Panc1 (cell line): ENCODE measurements around the gene PPP1R1B.

Experiments used
- POLR2AphosphoS5 ChIP-seq: IDR thresholded peaks from 2 replicates; pipeline ENCODE4 v1.6.1; 2012; ENCODE audit warnings: mild to moderate bottlenecking, low read depth, low read length, moderate library complexity
- SIN3A ChIP-seq: IDR thresholded peaks from 2 replicates; pipeline ENCODE4 v1.6.1; 2012; ENCODE audit warnings: low read depth, mild to moderate bottlenecking, low read length, moderate library complexity, borderline replicate concordance; ENCODE audit not compliant: insufficient read depth
- TCF7L2 ChIP-seq: IDR thresholded peaks from 2 replicates; pipeline ENCODE4 v1.6.1; 2011; ENCODE audit warnings: mild to moderate bottlenecking, low read depth, low read length, inconsistent platforms
- TF ChIP-seq, protein P1 (sequence below): fragments of 450-650 bp; IDR thresholded peaks from 2 replicates; pipeline ENCODE4 v1.5.1; 2017; ENCODE audit warnings: mild to moderate bottlenecking
- TF ChIP-seq, protein P2 (sequence below), 2 experiments: IDR thresholded peaks; 2 replicates each; pipeline ENCODE4 v1.6.1; 2011 to 2012; ENCODE audit warnings: low read depth in 2 of 2, control low read depth in 1 of 2, low read length in 1 of 2, mild to moderate bottlenecking in 1 of 2, moderate library complexity in 1 of 2; ENCODE audit not compliant: insufficient read depth in 1 of 2

DNA sequence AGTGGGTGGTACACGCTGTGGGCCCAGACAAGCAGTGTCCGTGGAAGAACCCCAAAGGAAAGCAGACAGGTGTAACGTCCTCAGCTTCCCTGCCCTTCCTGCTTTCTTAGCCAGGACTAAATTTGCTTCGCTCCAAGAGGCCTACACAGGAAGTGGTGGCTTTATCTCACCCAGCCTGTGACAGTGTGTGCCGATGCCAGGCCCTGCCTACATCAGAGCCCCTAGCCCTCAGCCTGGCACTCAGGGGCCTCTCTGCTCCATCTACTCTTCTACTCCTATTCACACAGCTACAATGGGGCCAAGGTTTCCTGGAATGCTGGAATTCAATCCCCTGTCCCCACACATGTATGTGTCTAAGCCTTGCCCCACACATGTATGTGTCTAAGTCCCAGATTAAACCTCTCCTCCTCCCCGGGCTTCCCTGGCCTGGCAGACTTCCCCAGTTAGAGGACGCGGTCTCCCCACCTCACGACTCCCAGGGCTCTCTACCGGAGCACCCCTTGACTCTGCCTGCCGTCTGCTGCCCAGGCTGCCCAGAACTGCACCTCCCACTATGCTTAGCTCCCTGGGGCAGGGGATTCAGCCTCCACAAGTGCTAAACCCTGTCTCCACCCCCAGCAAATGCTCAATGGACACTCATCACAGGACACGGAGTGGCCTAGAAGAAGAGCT, 52.9 kb downstream of the PPP1R1B start:
- TF ChIP-seq, protein P1, sequence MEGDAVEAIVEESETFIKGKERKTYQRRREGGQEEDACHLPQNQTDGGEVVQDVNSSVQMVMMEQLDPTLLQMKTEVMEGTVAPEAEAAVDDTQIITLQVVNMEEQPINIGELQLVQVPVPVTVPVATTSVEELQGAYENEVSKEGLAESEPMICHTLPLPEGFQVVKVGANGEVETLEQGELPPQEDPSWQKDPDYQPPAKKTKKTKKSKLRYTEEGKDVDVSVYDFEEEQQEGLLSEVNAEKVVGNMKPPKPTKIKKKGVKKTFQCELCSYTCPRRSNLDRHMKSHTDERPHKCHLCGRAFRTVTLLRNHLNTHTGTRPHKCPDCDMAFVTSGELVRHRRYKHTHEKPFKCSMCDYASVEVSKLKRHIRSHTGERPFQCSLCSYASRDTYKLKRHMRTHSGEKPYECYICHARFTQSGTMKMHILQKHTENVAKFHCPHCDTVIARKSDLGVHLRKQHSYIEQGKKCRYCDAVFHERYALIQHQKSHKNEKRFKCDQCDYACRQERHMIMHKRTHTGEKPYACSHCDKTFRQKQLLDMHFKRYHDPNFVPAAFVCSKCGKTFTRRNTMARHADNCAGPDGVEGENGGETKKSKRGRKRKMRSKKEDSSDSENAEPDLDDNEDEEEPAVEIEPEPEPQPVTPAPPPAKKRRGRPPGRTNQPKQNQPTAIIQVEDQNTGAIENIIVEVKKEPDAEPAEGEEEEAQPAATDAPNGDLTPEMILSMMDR, result no peak
- no peak for TF ChIP-seq POLR2AphosphoS5
- no peak for TF ChIP-seq SIN3A
- TF ChIP-seq, protein P2, sequence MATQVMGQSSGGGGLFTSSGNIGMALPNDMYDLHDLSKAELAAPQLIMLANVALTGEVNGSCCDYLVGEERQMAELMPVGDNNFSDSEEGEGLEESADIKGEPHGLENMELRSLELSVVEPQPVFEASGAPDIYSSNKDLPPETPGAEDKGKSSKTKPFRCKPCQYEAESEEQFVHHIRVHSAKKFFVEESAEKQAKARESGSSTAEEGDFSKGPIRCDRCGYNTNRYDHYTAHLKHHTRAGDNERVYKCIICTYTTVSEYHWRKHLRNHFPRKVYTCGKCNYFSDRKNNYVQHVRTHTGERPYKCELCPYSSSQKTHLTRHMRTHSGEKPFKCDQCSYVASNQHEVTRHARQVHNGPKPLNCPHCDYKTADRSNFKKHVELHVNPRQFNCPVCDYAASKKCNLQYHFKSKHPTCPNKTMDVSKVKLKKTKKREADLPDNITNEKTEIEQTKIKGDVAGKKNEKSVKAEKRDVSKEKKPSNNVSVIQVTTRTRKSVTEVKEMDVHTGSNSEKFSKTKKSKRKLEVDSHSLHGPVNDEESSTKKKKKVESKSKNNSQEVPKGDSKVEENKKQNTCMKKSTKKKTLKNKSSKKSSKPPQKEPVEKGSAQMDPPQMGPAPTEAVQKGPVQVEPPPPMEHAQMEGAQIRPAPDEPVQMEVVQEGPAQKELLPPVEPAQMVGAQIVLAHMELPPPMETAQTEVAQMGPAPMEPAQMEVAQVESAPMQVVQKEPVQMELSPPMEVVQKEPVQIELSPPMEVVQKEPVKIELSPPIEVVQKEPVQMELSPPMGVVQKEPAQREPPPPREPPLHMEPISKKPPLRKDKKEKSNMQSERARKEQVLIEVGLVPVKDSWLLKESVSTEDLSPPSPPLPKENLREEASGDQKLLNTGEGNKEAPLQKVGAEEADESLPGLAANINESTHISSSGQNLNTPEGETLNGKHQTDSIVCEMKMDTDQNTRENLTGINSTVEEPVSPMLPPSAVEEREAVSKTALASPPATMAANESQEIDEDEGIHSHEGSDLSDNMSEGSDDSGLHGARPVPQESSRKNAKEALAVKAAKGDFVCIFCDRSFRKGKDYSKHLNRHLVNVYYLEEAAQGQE (IDR thresholded peaks at IDR 0.05; ENCODE audit: insufficient read depth in 1 of 2, low read depth in 2 of 2, low read length in 1 of 2), result no peak
- no peak for TF ChIP-seq TCF7L2
